Stimulated activated CD8-positive, alpha-beta memory T cell treated with anti-CD3 and anti-CD28 coated beads, Interleukin-15, amount 100 ng/mL, for 48 hours (primary cell): ENCODE data around the gene MRFAP1.
"Not testable (repeated sequence)": the region's sequence is repeated elsewhere in the genome, so short reads cannot be mapped to it uniquely, and the experiment has no call there.

Source experiments
- DNase-seq, 2 donors: peaks; one replicate each; pipeline ENCODE4 v3.0.0-alpha.2; 2020; ENCODE audit warnings: low read depth in 2 of 2

MRFAP1 gene

GRCh38 chr4:6668391-6668790 is 27.9 kb downstream of the MRFAP1 start:
- no peak for DNase-seq

GRCh38 chr4:6671648-6672047 is 31.2 kb downstream of the MRFAP1 start:
- no peak for DNase-seq

GRCh38 chr4:6672131-6672530 is 31.6 kb downstream of the MRFAP1 start:
- no peak for DNase-seq

- DNase-seq: not testable (repeated sequence)
Measured at GRCh38 chr4:6672541-6673190, 32.2 kb downstream of the MRFAP1 start.

- DNase-seq: peak in 1 of 2 donors; percentile 61
Measured at GRCh38 chr4:6673191-6673659, 32.7 kb downstream of the MRFAP1 start.

- peak; percentile 91 to 94 for DNase-seq
Measured at GRCh38 chr4:6673660-6674499, 33.4 kb downstream of the MRFAP1 start.

- no peak for DNase-seq
Measured at GRCh38 chr4:6674500-6675149, 34.1 kb downstream of the MRFAP1 start.

- DNase-seq: no peak
Measured at GRCh38 chr4:6676722-6677558, 36.5 kb downstream of the MRFAP1 start.

- DNase-seq: no peak
Measured at GRCh38 chr4:6680372-6681034, 40.0 kb downstream of the MRFAP1 start.

GRCh38 chr4:6681191-6681590 is 40.7 kb downstream of the MRFAP1 start:
- DNase-seq: no peak

- no peak for DNase-seq
Measured at GRCh38 chr4:6682862-6683590, 42.5 kb downstream of the MRFAP1 start.

GRCh38 chr4:6684656-6685055 is 44.2 kb downstream of the MRFAP1 start:
- no peak for DNase-seq

GRCh38 chr4:6686104-6686787 is 45.8 kb downstream of the MRFAP1 start:
- no peak for DNase-seq

GRCh38 chr4:6687947-6688878 is 47.7 kb downstream of the MRFAP1 start:
- no peak for DNase-seq

- peak; percentile 70 to 80 for DNase-seq
Measured at GRCh38 chr4:6688879-6689505, 48.5 kb downstream of the MRFAP1 start.

GRCh38 chr4:6689506-6689960 is 49.0 kb downstream of the MRFAP1 start:
- DNase-seq: no peak
